GM23338 (cell line): ENCODE measurements around the gene DYSF. TPM values are rescaled to one million over a fixed set of nuclear protein-coding genes. Genes with fewer than 3 reads are reported as not detected.

ENCODE experiments used
- ATAC-seq: fragments of 200-7000 bp; cut with Tn5 transposase; 3 replicates; pipeline ENCODE4 v1.9.1; 2020
- DNase-seq: peaks from one replicate; pipeline ENCODE4 v3.0.0-alpha.2; 2015; ENCODE audit warnings: low spot score
- H2AFZ ChIP-seq: fragments of 200-600 bp; sonication (generic); 2 replicates; pipeline ENCODE4 v1.8.0; 2016; ENCODE audit warnings: antibody characterized with exemption, mild to moderate bottlenecking, moderate library complexity
- H3F3A ChIP-seq: fragments of 200-600 bp; sonication (generic); replicated peaks from 2 replicates; pipeline ENCODE4 v1.8.0; 2017; ENCODE audit warnings: antibody characterized with exemption, mixed run types, low read depth
- H3K27ac ChIP-seq: fragments of 200-600 bp; sonication (generic); 2 replicates; pipeline ENCODE4 v1.6.1; 2016; ENCODE audit warnings: low read depth
- H3K27me3 ChIP-seq: fragments of 200-600 bp; sonication (generic); 2 replicates; pipeline ENCODE4 v1.8.0; 2016; ENCODE audit warnings: mild to moderate bottlenecking, mixed run types, moderate library complexity; ENCODE audit not compliant: insufficient read depth
- H3K36me3 ChIP-seq: fragments of 200-600 bp; sonication (generic); 2 replicates; pipeline ENCODE4 v1.8.0; 2016; ENCODE audit warnings: mild to moderate bottlenecking; ENCODE audit not compliant: insufficient read depth
- H3K4me1 ChIP-seq: fragments of 200-600 bp; sonication (generic); 2 replicates; pipeline ENCODE4 v1.8.0; 2016; ENCODE audit warnings: mild to moderate bottlenecking, moderate library complexity; ENCODE audit not compliant: insufficient read depth
- H3K4me2 ChIP-seq: fragments of 200-600 bp; sonication (generic); 2 replicates; pipeline ENCODE4 v1.7.1; 2017; ENCODE audit warnings: mixed run types
- H3K4me3 ChIP-seq: fragments of 200-600 bp; sonication (generic); 2 replicates; pipeline ENCODE4 v1.6.1; 2016; ENCODE audit warnings: mixed run types
- H3K79me2 ChIP-seq: fragments of 200-600 bp; sonication (generic); replicated peaks from 2 replicates; pipeline ENCODE4 v1.8.0; 2017; ENCODE audit warnings: mild to moderate bottlenecking; ENCODE audit not compliant: insufficient read depth
- H3K9me2 ChIP-seq: fragments of 200-600 bp; sonication (generic); 2 replicates; pipeline ENCODE4 v1.8.0; 2017; ENCODE audit not compliant: insufficient read depth
- H4K20me1 ChIP-seq: fragments of 200-600 bp; sonication (generic); replicated peaks from 2 replicates; pipeline ENCODE4 v1.8.0; 2017; ENCODE audit warnings: mild to moderate bottlenecking; ENCODE audit not compliant: insufficient read depth
- H3K27ac Mint-ChIP-seq: 2 replicates; pipeline ENCODE4 v1.8.0; 2020; ENCODE audit warnings: inconsistent platforms, mild to moderate bottlenecking, moderate library complexity, mixed read lengths
- H3K27me3 Mint-ChIP-seq: 3 replicates; pipeline ENCODE4 v1.8.0; 2022; ENCODE audit warnings: low read depth, mild to moderate bottlenecking, moderate library complexity, mixed read lengths, inconsistent platforms; ENCODE audit not compliant: insufficient read depth, poor library complexity
- H3K36me3 Mint-ChIP-seq: 3 replicates; pipeline ENCODE4 v1.8.0; 2021; ENCODE audit warnings: low read depth, mild to moderate bottlenecking, inconsistent platforms, moderate library complexity, mixed read lengths
- H3K4me1 Mint-ChIP-seq: 3 replicates; pipeline ENCODE4 v1.8.0; 2020; ENCODE audit warnings: mild to moderate bottlenecking, inconsistent platforms, mixed read lengths
- H3K4me3 Mint-ChIP-seq: 3 replicates; pipeline ENCODE4 v1.8.0; 2021; ENCODE audit warnings: moderate library complexity, mild to moderate bottlenecking, inconsistent platforms, mixed read lengths
- H3K9me3 Mint-ChIP-seq: 3 replicates; pipeline ENCODE4 v1.8.0; 2020; ENCODE audit warnings: moderate library complexity, mild to moderate bottlenecking, inconsistent platforms, mixed read lengths
- ETS1 ChIP-seq: IDR thresholded peaks from 2 replicates; pipeline ENCODE4 v1.6.1; 2016; ENCODE audit warnings: antibody characterized with exemption
- EZH2 ChIP-seq: fragments of 200-600 bp; sonication (generic); IDR thresholded peaks from one replicate; pipeline ENCODE4 v1.8.0; 2017; ENCODE audit warnings: antibody characterized with exemption, mild to moderate bottlenecking, low read depth; ENCODE audit not compliant: unreplicated experiment
- EZH2phosphoT487 ChIP-seq: fragments of 200-600 bp; sonication (generic); IDR thresholded peaks from one replicate; pipeline ENCODE4 v1.8.1; 2018; ENCODE audit warnings: antibody characterized with exemption; ENCODE audit not compliant: unreplicated experiment
- POLR2AphosphoS5 ChIP-seq: IDR thresholded peaks from 2 replicates; pipeline ENCODE4 v1.6.1; 2016; ENCODE audit warnings: antibody characterized with exemption, low read depth
- REST ChIP-seq: IDR thresholded peaks from one replicate; pipeline ENCODE4 v1.6.1; 2018; ENCODE audit warnings: antibody characterized with exemption; ENCODE audit not compliant: unreplicated experiment
- ZNF114 ChIP-seq: fragments of 250-450 bp; sonication (Bioruptor Pico); IDR thresholded peaks from 2 replicates; pipeline ENCODE4 v1.5.0; 2020; ENCODE audit warnings: mild to moderate bottlenecking, moderate library complexity
- ZNF331 ChIP-seq: fragments of 250-450 bp; sonication (Bioruptor Pico); IDR thresholded peaks from 2 replicates; pipeline ENCODE4 v1.5.0; 2020; ENCODE audit warnings: low read depth, mild to moderate bottlenecking, moderate library complexity
- ZNF462 ChIP-seq: fragments of 250-450 bp; sonication (Bioruptor Pico); IDR thresholded peaks from 2 replicates; pipeline ENCODE4 v1.5.0; 2020; ENCODE audit warnings: mild to moderate bottlenecking, moderate library complexity
- polyA plus RNA-seq: library from polyadenylated mRNA; unstranded; fragments of >200 nt; fragmentation: Nextera tagmentation; extraction: Ambion mirVana; gene quantifications from 2 replicates; pipeline ENCODE4 v1.2.1, GENCODE V29; 2016
- total RNA-seq: library from RNA; depleted of rRNA; stranded (reverse); fragments of >200 nt; shearing (Covaris generic); gene quantifications from 2 replicates; pipeline ENCODE4 v1.2.3, GENCODE V29; 2014

Gene DYSF
- total and polyA plus RNA-seq, 2 experiments from 2014 or later = 7.3 to 21.3 TPM

GRCh38 chr2:71684226-71685072, 231.1 kb downstream of the DYSF start:
- Histone ChIP-seq H3K27ac (no peak overlapping the region), H3K79me2 (no peaks in the 10 kb centered on the region), H3K4me2 (no peak overlapping the region), H2AFZ (no peak overlapping the region), H4K20me1 (no peaks in the 10 kb centered on the region), H3F3A (no peaks in the 10 kb centered on the region), H3K36me3 (no peaks in the 10 kb centered on the region), H3K9me2 (no peaks in the 10 kb centered on the region), H3K27me3 (no peaks in the 10 kb centered on the region), H3K4me1 (no peaks in the 10 kb centered on the region), H3K4me3 (no peak overlapping the region)
- no peaks in the 10 kb centered on the region; the same call in 2 of the 3 replicates for H3K9me3 Mint-ChIP-seq
- no peak overlapping the region for H3K4me3 Mint-ChIP-seq
- H3K27me3 Mint-ChIP-seq = peaks cover 10% of the 10 kb centered on the region
- H3K4me1 Mint-ChIP-seq = no peaks in the 10 kb centered on the region
- peaks cover 15% of the 10 kb centered on the region; the same call in 2 of the 3 replicates for H3K36me3 Mint-ChIP-seq
- H3K27ac Mint-ChIP-seq = no peak overlapping the region; the same call in 1 of the 2 replicates
- DNase-seq = no peak
- no peak for ATAC-seq
- TF ChIP-seq ZNF114 (CRISPR knock-in tag) = no peak
- no peak for TF ChIP-seq EZH2

- H3K4me3 ChIP-seq = no peak overlapping the region
- no peaks in the 10 kb centered on the region for H3K79me2 ChIP-seq
- no peaks in the 10 kb centered on the region for H3K36me3 ChIP-seq
- Mint-ChIP-seq H3K4me1 (no peaks in the 10 kb centered on the region), H3K27me3 (peaks cover 14% of the 10 kb centered on the region), H3K4me3 (no peak overlapping the region), H3K27ac (no peak overlapping the region), H3K9me3 (no peaks in the 10 kb centered on the region; the same call in 2 of the 3 replicates), H3K36me3 (peaks cover 15% of the 10 kb centered on the region; the same call in 2 of the 3 replicates)
- no peak for ATAC-seq
- no peaks in the 10 kb centered on the region for H3K27me3 ChIP-seq
- no peaks in the 10 kb centered on the region for H3K4me1 ChIP-seq
- no peak overlapping the region for H3K27ac ChIP-seq
- DNase-seq = no peak
- H3F3A ChIP-seq = no peaks in the 10 kb centered on the region
- no peak overlapping the region for H3K4me2 ChIP-seq
- H4K20me1 ChIP-seq = no peaks in the 10 kb centered on the region
- H3K9me2 ChIP-seq = no peaks in the 10 kb centered on the region
- no peak overlapping the region for H2AFZ ChIP-seq
- TF ChIP-seq ETS1 (no peak), EZH2phosphoT487 (no peak), ZNF331 (CRISPR knock-in tag) (no peak), ZNF462 (CRISPR knock-in tag) (no peak), REST (no peak), ZNF114 (CRISPR knock-in tag) (no peak), POLR2AphosphoS5 (no peak)
Measured at GRCh38 chr2:71685073-71685848, 231.9 kb downstream of the DYSF start.
